Retinal pigment epithelial cell (primary cell): ENCODE measurements around the gene RTP1.
A peak's percentile ranks its signal among the peaks of the same experiment; 100 is the strongest.
"Not testable (repeated sequence)": the region's sequence is repeated elsewhere in the genome, so short reads cannot be mapped to it uniquely, and the experiment has no call there.

ENCODE experiments used
- DNase-seq: peaks from one replicate; pipeline ENCODE4 v3.0.0-alpha.2; 2010; ENCODE audit warnings: low read depth
- H3K4me3 ChIP-seq: 2 replicates; pipeline ENCODE4 v1.5.1; 2011; ENCODE audit warnings: mild to moderate bottlenecking, low read length, control low read depth, moderate library complexity
- CTCF ChIP-seq: conservative IDR thresholded peaks from 2 replicates; pipeline ENCODE4 v1.5.1; 2011; ENCODE audit warnings: low read depth, low read length, control low read depth, inconsistent platforms

Gene RTP1

DNA sequence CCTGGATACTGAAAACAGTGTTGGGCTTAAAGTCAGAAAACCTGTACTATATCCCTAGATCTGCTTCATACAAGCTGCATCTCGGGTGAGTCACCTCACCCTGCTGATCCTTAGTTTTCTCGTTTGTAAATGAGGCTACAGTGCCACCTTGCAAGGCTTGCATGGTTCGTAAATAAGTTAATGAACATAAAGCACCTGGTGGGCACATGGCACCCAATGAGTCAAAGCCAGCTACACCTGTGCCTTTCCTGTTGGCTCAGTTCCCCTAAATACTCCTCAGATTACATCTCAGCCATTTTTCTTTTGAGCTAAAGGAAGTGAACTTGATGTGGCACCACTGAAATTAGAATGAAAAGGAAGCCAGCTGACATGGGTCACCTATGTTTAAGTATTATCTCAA is 26.5 kb downstream of the RTP1 start:
- H3K4me3 ChIP-seq = no peak overlapping the region
- peak; percentile 35 for DNase-seq
- TF ChIP-seq CTCF = no peak

GRCh38 chr3:187227658-187228258 is 30.5 kb downstream of the RTP1 start:
- no peak overlapping the region for H3K4me3 ChIP-seq
- TF ChIP-seq CTCF = no peak
- DNase-seq = peak; percentile 28

DNA sequence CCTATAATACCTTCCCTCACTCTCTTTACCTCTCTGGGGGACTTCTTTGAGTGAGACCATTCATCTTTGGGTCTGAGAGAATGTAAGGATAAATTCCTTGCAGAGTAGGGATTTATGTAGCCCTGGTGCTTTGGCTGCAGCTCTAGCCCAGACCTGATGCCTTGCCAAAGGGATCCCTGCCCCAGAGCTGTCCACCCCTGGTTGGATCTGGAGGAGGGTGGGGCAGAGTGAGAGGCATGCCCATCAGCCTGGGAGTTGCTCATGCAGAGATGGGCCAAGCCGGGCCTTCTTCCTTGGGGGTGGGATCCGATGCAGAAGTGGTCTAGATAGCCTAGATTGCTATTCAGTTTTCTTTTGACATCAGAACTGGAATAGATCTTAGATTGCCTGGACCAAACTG is 31.5 kb downstream of the RTP1 start:
- no peak for DNase-seq
- TF ChIP-seq CTCF = no peak
- no peak overlapping the region for H3K4me3 ChIP-seq

GRCh38 chr3:187230011-187230410 is 32.7 kb downstream of the RTP1 start:
- H3K4me3 ChIP-seq = no peak overlapping the region
- no peak for DNase-seq
- no peak for TF ChIP-seq CTCF

DNA sequence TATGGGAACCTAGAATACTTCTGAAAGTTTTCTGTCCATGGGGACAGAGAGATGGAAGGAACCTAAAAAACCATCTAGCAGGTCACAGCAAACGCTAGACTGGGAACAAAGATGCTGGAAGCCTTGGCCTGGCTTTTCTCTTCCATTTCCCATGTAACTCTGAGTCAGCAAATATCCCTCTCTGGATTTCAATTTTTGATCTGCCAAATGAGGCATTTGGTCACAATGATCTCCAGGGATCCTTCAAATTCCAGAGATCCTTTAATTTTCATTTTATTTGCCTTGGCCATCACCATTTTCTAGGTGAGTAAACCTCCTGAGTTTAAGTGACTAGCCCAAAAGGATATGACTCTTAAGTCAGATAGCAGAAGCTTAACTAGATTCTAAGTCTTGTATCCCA is 39.7 kb downstream of the RTP1 start:
- no peak for DNase-seq
- TF ChIP-seq CTCF = no peak
- no peak overlapping the region for H3K4me3 ChIP-seq

DNA sequence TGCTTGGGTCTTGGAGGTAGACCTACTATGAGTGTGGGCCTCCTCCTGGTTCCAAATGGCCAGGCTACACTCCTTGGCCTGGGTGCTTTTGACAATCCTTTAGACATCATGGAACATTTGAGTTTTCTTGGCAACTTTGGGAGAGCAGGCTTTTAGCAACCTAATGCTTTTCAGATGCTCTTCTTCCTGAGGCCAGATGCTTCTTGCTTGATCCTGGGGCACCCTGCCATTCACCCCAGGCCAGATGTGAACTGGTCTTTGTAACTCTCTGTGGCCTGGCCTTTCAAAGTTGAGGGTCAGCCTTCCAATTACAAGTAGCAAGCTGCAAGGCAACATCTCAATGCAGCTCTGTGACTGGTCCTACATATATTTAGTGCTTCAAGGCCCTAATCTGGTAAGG is 40.5 kb downstream of the RTP1 start:
- TF ChIP-seq CTCF = no peak

GRCh38 chr3:187238239-187238638 is 41.0 kb downstream of the RTP1 start:
- no peak overlapping the region for H3K4me3 ChIP-seq
- DNase-seq = no peak
- TF ChIP-seq CTCF = no peak

More for the DNA sequence above, 40.5 kb downstream of the RTP1 start:
- H3K4me3 ChIP-seq = no peak overlapping the region
- no peak for DNase-seq

- not testable (repeated sequence) for DNase-seq, H3K4me3 ChIP-seq
Observed at GRCh38 chr3:187238835-187239234, 41.5 kb downstream of the RTP1 start.
